SK-N-SH treated with all-trans-retinoic acid at 6 μM for 48 hours (cell line): ENCODE measurements around the gene CDK4.

Experiments
- ATAC-seq: fragments of 200-7000 bp; cut with Tn5 transposase; 3 replicates; pipeline ENCODE4 v1.9.1; 2020; ENCODE audit warnings: mild to moderate bottlenecking, moderate library complexity
- ARNTL ChIP-seq: fragments of 450-650 bp; formaldehyde crosslinking; IDR thresholded peaks from 2 replicates; pipeline ENCODE4 v1.5.0; 2020; ENCODE audit warnings: low read depth, mild to moderate bottlenecking, moderate library complexity, borderline replicate concordance
- BACH2 ChIP-seq: fragments of 250-450 bp; sonication (Bioruptor Pico); IDR thresholded peaks from 2 replicates; pipeline ENCODE4 v1.9.0; 2021; ENCODE audit warnings: mild to moderate bottlenecking, borderline replicate concordance
- CSDC2 ChIP-seq: fragments of 250-450 bp; sonication (Bioruptor Pico); IDR thresholded peaks from 2 replicates; pipeline ENCODE4 v1.5.0; 2020; ENCODE audit warnings: mild to moderate bottlenecking, moderate library complexity
- ESRRG ChIP-seq: fragments of 250-450 bp; sonication (Bioruptor Pico); IDR thresholded peaks from 2 replicates; pipeline ENCODE4 v1.6.1; 2021; ENCODE audit warnings: mild to moderate bottlenecking
- GLIS3 ChIP-seq: fragments of 250-450 bp; sonication (Bioruptor Pico); IDR thresholded peaks from 2 replicates; pipeline ENCODE4 v1.5.0; 2020; ENCODE audit warnings: mild to moderate bottlenecking, moderate library complexity
- ISL1 ChIP-seq: fragments of 250-450 bp; sonication (Bioruptor Pico); IDR thresholded peaks from 2 replicates; pipeline ENCODE4 v2.1.2; 2022; ENCODE audit warnings: mild to moderate bottlenecking, moderate library complexity
- OSR1 ChIP-seq: fragments of 250-450 bp; sonication (Bioruptor Pico); IDR thresholded peaks from 2 replicates; pipeline ENCODE4 v1.8.0; 2022; ENCODE audit warnings: moderate library complexity, mild to moderate bottlenecking, inconsistent platforms
- PATZ1 ChIP-seq: fragments of 250-450 bp; sonication (Bioruptor Pico); IDR thresholded peaks from 2 replicates; pipeline ENCODE4 v1.8.0; 2020; ENCODE audit warnings: mild to moderate bottlenecking, moderate library complexity, borderline replicate concordance
- POU6F1 ChIP-seq: fragments of 250-450 bp; sonication (Bioruptor Pico); IDR thresholded peaks from 2 replicates; pipeline ENCODE4 v1.8.0; 2021; ENCODE audit warnings: low read depth, mild to moderate bottlenecking, moderate library complexity, borderline replicate concordance
- PPARA ChIP-seq: fragments of 250-450 bp; sonication (Bioruptor Pico); IDR thresholded peaks from 2 replicates; pipeline ENCODE4 v1.5.0; 2020; ENCODE audit warnings: mild to moderate bottlenecking, borderline replicate concordance
- RARB ChIP-seq: fragments of 250-450 bp; sonication (Bioruptor Pico); IDR thresholded peaks from 2 replicates; pipeline ENCODE4 v1.8.0; 2021; ENCODE audit warnings: mild to moderate bottlenecking, moderate library complexity
- SNAI2 ChIP-seq: fragments of 250-450 bp; sonication (Bioruptor Pico); IDR thresholded peaks from 2 replicates; pipeline ENCODE4 v1.5.0; 2020; ENCODE audit warnings: mild to moderate bottlenecking, moderate library complexity
- TCF4 ChIP-seq: fragments of 250-450 bp; sonication (Bioruptor Pico); IDR thresholded peaks from 2 replicates; pipeline ENCODE4 v1.8.0; 2021; ENCODE audit warnings: mild to moderate bottlenecking, moderate library complexity, borderline replicate concordance
- TOX ChIP-seq: fragments of 250-450 bp; sonication (Bioruptor Pico); IDR thresholded peaks from 2 replicates; pipeline ENCODE4 v1.8.0; 2021; ENCODE audit warnings: mild to moderate bottlenecking, moderate library complexity, borderline replicate concordance
- TSHZ2 ChIP-seq: fragments of 250-450 bp; sonication (Bioruptor Pico); IDR thresholded peaks from 2 replicates; pipeline ENCODE4 v1.5.0; 2020; ENCODE audit warnings: mild to moderate bottlenecking, moderate library complexity
- ZC3H10 ChIP-seq: fragments of 250-450 bp; sonication (Bioruptor Pico); IDR thresholded peaks from 2 replicates; pipeline ENCODE4 v1.5.1; 2021; ENCODE audit warnings: mild to moderate bottlenecking, moderate library complexity
- ZFP3 ChIP-seq: fragments of 250-450 bp; sonication (Bioruptor Pico); IDR thresholded peaks from 2 replicates; pipeline ENCODE4 v1.5.0; 2020; ENCODE audit warnings: mild to moderate bottlenecking, moderate library complexity
- ZFP30 ChIP-seq: fragments of 450-650 bp; formaldehyde crosslinking; IDR thresholded peaks from 2 replicates; pipeline ENCODE4 v1.5.0; 2022; ENCODE audit warnings: mild to moderate bottlenecking, moderate library complexity
- ZNF565 ChIP-seq: fragments of 450-650 bp; formaldehyde crosslinking; conservative IDR thresholded peaks from 2 replicates; pipeline ENCODE4 v1.5.0; 2020; ENCODE audit warnings: low read depth, mild to moderate bottlenecking, moderate library complexity
- ZNF8 ChIP-seq: fragments of 450-650 bp; formaldehyde crosslinking; IDR thresholded peaks from 2 replicates; pipeline ENCODE4 v1.5.0; 2020; ENCODE audit warnings: mild to moderate bottlenecking, moderate library complexity
- TF ChIP-seq, protein P1 (sequence below): fragments of 250-450 bp; sonication (Bioruptor Pico); IDR thresholded peaks from 2 replicates; pipeline ENCODE4 v1.5.1; 2020; ENCODE audit warnings: low read depth, mild to moderate bottlenecking, moderate library complexity
- TF ChIP-seq, protein P2 (sequence below): fragments of 250-450 bp; sonication (Bioruptor Pico); IDR thresholded peaks from 2 replicates; pipeline ENCODE4 v1.5.1; 2021; ENCODE audit warnings: mild to moderate bottlenecking, moderate library complexity

CDK4 gene

DNA sequence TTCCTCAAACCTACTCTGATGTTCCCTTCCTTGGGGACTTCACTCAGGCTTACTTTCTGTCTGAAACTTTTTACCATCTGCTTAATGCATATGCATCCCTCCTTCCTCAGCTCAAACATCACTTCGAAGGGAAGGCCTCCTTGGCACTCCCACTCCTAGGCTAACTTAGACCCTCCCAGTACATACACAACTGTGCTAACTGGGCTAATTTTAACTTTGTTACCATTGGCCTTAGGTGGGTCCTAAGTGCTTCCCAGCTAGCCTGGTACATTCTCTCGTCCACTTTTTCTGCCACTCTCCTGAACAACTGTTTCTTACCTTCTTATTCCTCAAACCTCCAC lies 24.1 kb upstream of the CDK4 start (continued):
- TF ChIP-seq, protein P1, sequence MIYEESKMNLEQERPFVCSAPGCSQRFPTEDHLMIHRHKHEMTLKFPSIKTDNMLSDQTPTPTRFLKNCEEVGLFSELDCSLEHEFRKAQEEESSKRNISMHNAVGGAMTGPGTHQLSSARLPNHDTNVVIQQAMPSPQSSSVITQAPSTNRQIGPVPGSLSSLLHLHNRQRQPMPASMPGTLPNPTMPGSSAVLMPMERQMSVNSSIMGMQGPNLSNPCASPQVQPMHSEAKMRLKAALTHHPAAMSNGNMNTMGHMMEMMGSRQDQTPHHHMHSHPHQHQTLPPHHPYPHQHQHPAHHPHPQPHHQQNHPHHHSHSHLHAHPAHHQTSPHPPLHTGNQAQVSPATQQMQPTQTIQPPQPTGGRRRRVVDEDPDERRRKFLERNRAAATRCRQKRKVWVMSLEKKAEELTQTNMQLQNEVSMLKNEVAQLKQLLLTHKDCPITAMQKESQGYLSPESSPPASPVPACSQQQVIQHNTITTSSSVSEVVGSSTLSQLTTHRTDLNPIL (CRISPR knock-in tag) = no peak
- TF ChIP-seq RARB (no peak), ZC3H10 (CRISPR knock-in tag) (no peak), ARNTL (CRISPR knock-in tag) (no peak), TOX (CRISPR knock-in tag) (no peak), ISL1 (CRISPR knock-in tag) (no peak), ESRRG (no peak), PATZ1 (CRISPR knock-in tag) (no peak), SNAI2 (no peak), OSR1 (CRISPR knock-in tag) (no peak), CSDC2 (CRISPR knock-in tag) (no peak)
- TF ChIP-seq, protein P2, sequence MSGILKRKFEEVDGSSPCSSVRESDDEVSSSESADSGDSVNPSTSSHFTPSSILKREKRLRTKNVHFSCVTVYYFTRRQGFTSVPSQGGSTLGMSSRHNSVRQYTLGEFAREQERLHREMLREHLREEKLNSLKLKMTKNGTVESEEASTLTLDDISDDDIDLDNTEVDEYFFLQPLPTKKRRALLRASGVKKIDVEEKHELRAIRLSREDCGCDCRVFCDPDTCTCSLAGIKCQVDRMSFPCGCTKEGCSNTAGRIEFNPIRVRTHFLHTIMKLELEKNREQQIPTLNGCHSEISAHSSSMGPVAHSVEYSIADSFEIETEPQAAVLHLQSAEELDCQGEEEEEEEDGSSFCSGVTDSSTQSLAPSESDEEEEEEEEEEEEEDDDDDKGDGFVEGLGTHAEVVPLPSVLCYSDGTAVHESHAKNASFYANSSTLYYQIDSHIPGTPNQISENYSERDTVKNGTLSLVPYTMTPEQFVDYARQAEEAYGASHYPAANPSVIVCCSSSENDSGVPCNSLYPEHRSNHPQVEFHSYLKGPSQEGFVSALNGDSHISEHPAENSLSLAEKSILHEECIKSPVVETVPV (CRISPR knock-in tag) = no peak

- TF ChIP-seq TOX (CRISPR knock-in tag) (no peak), ISL1 (CRISPR knock-in tag) (no peak), SNAI2 (no peak), TCF4 (CRISPR knock-in tag) (no peak), RARB (no peak), POU6F1 (CRISPR knock-in tag) (no peak), PATZ1 (CRISPR knock-in tag) (no peak)
- TF ChIP-seq, protein P2 (CRISPR knock-in tag) = no peak
- ATAC-seq = no peak
Measured at GRCh38 chr12:57775563-57776246, 23.6 kb upstream of the CDK4 start.

- ATAC-seq = no peak
- no peak for TF ChIP-seq PPARA (CRISPR knock-in tag)
- no peak for TF ChIP-seq ISL1 (CRISPR knock-in tag)
- no peak for TF ChIP-seq SNAI2
- TF ChIP-seq ZFP3 (CRISPR knock-in tag) = no peak
- no peak for TF ChIP-seq POU6F1 (CRISPR knock-in tag)
- no peak for TF ChIP-seq TOX (CRISPR knock-in tag)
- no peak for TF ChIP-seq GLIS3 (CRISPR knock-in tag)
- no peak for TF ChIP-seq BACH2 (CRISPR knock-in tag)
- TF ChIP-seq TCF4 (CRISPR knock-in tag) = no peak
- no peak for TF ChIP-seq ZNF565 (CRISPR knock-in tag)
- TF ChIP-seq RARB = no peak
- TF ChIP-seq ZC3H10 (CRISPR knock-in tag) = no peak
- TF ChIP-seq ARNTL (CRISPR knock-in tag) = no peak
- TF ChIP-seq ZNF8 (CRISPR knock-in tag) = no peak
- no peak for TF ChIP-seq TSHZ2 (CRISPR knock-in tag)
- TF ChIP-seq ZFP30 = no peak
- TF ChIP-seq CSDC2 (CRISPR knock-in tag) = no peak
- TF ChIP-seq ESRRG = no peak
Measured at GRCh38 chr12:57775044-57775443, 22.9 kb upstream of the CDK4 start.
